Activated CD4-positive, alpha-beta memory T cell treated with anti-CD3 and anti-CD28 coated beads for 36 hours (primary cell): Measurements from ENCODE around the gene UCP1. TPM values are rescaled to one million over a fixed set of nuclear protein-coding genes. Genes with fewer than 3 reads are reported as not detected.

Source experiments
- CTCF ChIA-PET: fragments of 350-600 bp; sonication (Branson Sonifier 250); formaldehyde crosslinking; loops from one replicate; lab custom pipeline; 2021; ENCODE audit warnings: antibody characterized with exemption, inconsistent platforms; lab: Charles Lee
- POLR2A ChIA-PET: fragments of 350-600 bp; sonication (Branson Sonifier 250); formaldehyde crosslinking; loops from one replicate; lab custom pipeline; 2021; ENCODE audit warnings: antibody characterized with exemption; lab: Charles Lee
- DNase-seq: peaks from one replicate; pipeline ENCODE4 v3.0.0-alpha.2; 2020
- H3K27ac Mint-ChIP-seq: one replicate; pipeline ENCODE4 v1.8.0; 2021; ENCODE audit warnings: mixed read lengths
- H3K27me3 Mint-ChIP-seq: one replicate; pipeline ENCODE4 v1.8.0; 2021; ENCODE audit warnings: mixed read lengths
- H3K36me3 Mint-ChIP-seq: one replicate; pipeline ENCODE4 v1.8.0; 2021; ENCODE audit warnings: mixed read lengths
- H3K4me1 Mint-ChIP-seq: one replicate; pipeline ENCODE4 v1.8.0; 2021; ENCODE audit warnings: low read depth, mixed read lengths
- H3K4me3 Mint-ChIP-seq: one replicate; pipeline ENCODE4 v1.8.0; 2021; ENCODE audit warnings: mild to moderate bottlenecking, mixed read lengths
- H3K9me3 Mint-ChIP-seq: one replicate; pipeline ENCODE4 v1.8.0; 2021; ENCODE audit warnings: mixed read lengths
- intact Hi-C: fragments of 100-400 bp; cut with micrococcal nuclease; formaldehyde crosslinking; loops from one replicate; pipeline ENCODE4 v1.15.1; 2023
- total RNA-seq, 2 experiments: library from RNA; stranded (reverse); gene quantifications; one replicate each; pipeline ENCODE4 v1.2.3, GENCODE V29; 2021

The UCP1 gene
- total RNA-seq, result not detected

GRCh38 chr4:140568507-140569306, at the start of gene UCP1:
Gene UCP1, minus strand, starts transcription at chr4:140568961. Its CDS starts 232 bp downstream, at chr4:140568729.
- peaks cover 51% of the 10 kb centered on the region for H3K27me3 Mint-ChIP-seq
- CTCF ChIA-PET, result interaction anchor here (0.9 kb wide), 1 partner anchor 315 kb away, joined by 3 read pairs; no protein-coding TSS in a partner anchor
- peaks cover 4% of the 10 kb centered on the region for H3K9me3 Mint-ChIP-seq

GRCh38 chr4:140617499-140618248, 48.9 kb upstream of the UCP1 start:
- Mint-ChIP-seq H3K4me1 (no peaks in the 10 kb centered on the region), H3K4me3 (no peak overlapping the region), H3K36me3 (no peaks in the 10 kb centered on the region), H3K9me3 (no peaks in the 10 kb centered on the region), H3K27ac (no peak overlapping the region), H3K27me3 (peaks cover 1% of the 10 kb centered on the region)
- ChIA-PET POLR2A (no interaction called here), CTCF (no interaction called here)
- intact Hi-C loops, result no loop called here
- no peak for DNase-seq

More at GRCh38 chr4:140568507-140569306, at the start of gene UCP1:
- no peak within 1 kb of the TSS for H3K4me3 Mint-ChIP-seq
- no peak within 1 kb of the TSS for H3K27ac Mint-ChIP-seq
- POLR2A ChIA-PET, result no interaction called here
- intact Hi-C loops, result no loop called here
- H3K36me3 Mint-ChIP-seq, result no peaks in the 10 kb centered on the region
- H3K4me1 Mint-ChIP-seq, result peaks cover 11% of the 10 kb centered on the region
- no peak for DNase-seq

- Mint-ChIP-seq H3K4me3 (no peak overlapping the region), H3K27me3 (peaks cover 1% of the 10 kb centered on the region), H3K27ac (no peak overlapping the region), H3K36me3 (no peaks in the 10 kb centered on the region), H3K4me1 (no peaks in the 10 kb centered on the region), H3K9me3 (no peaks in the 10 kb centered on the region)
- CTCF ChIA-PET, result no interaction called here
- POLR2A ChIA-PET, result no interaction called here
- intact Hi-C loops, result no loop called here
- no peak for DNase-seq
Measured at GRCh38 chr4:140615451-140615850, 46.7 kb upstream of the UCP1 start.

GRCh38 chr4:140612357-140612756, 43.6 kb upstream of the UCP1 start:
- Mint-ChIP-seq H3K4me1 (no peaks in the 10 kb centered on the region), H3K27ac (no peak overlapping the region), H3K9me3 (no peaks in the 10 kb centered on the region), H3K27me3 (peaks cover 3% of the 10 kb centered on the region), H3K36me3 (no peaks in the 10 kb centered on the region), H3K4me3 (no peak overlapping the region)
- ChIA-PET POLR2A (no interaction called here), CTCF (no interaction called here)
- intact Hi-C loops, result loop anchor here (5.0 kb wide), 1 partner anchor 90 kb away; the partner anchor contains the start of gene ELMOD2
- no peak for DNase-seq

GRCh38 chr4:140611854-140612253, 43.1 kb upstream of the UCP1 start:
- DNase-seq, result no peak
- no peaks in the 10 kb centered on the region for H3K9me3 Mint-ChIP-seq
- intact Hi-C loops, result loop anchor here (5.0 kb wide), 1 partner anchor 90 kb away; the partner anchor contains the start of gene ELMOD2
- H3K27ac Mint-ChIP-seq, result no peak overlapping the region
- no peak overlapping the region for H3K4me3 Mint-ChIP-seq
- CTCF ChIA-PET, result no interaction called here
- no peaks in the 10 kb centered on the region for H3K36me3 Mint-ChIP-seq
- POLR2A ChIA-PET, result no interaction called here
- no peaks in the 10 kb centered on the region for H3K4me1 Mint-ChIP-seq
- peaks cover 3% of the 10 kb centered on the region for H3K27me3 Mint-ChIP-seq

- Mint-ChIP-seq H3K27me3 (peaks cover 8% of the 10 kb centered on the region), H3K36me3 (no peaks in the 10 kb centered on the region), H3K4me1 (no peaks in the 10 kb centered on the region), H3K27ac (no peak overlapping the region), H3K4me3 (no peak overlapping the region), H3K9me3 (no peaks in the 10 kb centered on the region)
- intact Hi-C loops, result loop anchor here (1.0 to 5.0 kb wide), 2 partner anchors 87 to 249 kb away; partner anchors contain the start of gene ELMOD2
- ChIA-PET POLR2A (no interaction called here), CTCF (interaction anchor here (0.6 to 3.0 kb wide), 12 partner anchors 12 to 873 kb away, joined by 3 to 27 read pairs (median 4); partner anchors contain the start of gene SCOC)
- no peak for DNase-seq
Measured at GRCh38 chr4:140609548-140610425, 41.0 kb upstream of the UCP1 start.

- ChIA-PET CTCF (interaction anchor here (0.8 to 3.0 kb wide), 4 partner anchors 15 to 248 kb away, joined by 3 to 27 read pairs (median 4); partner anchors contain the start of gene ELMOD2), POLR2A (no interaction called here)
- H3K27ac Mint-ChIP-seq, result no peak overlapping the region
- intact Hi-C loops, result no loop called here
- DNase-seq, result no peak
- H3K36me3 Mint-ChIP-seq, result no peaks in the 10 kb centered on the region
- H3K4me1 Mint-ChIP-seq, result no peaks in the 10 kb centered on the region
- no peaks in the 10 kb centered on the region for H3K9me3 Mint-ChIP-seq
- no peak overlapping the region for H3K4me3 Mint-ChIP-seq
- H3K27me3 Mint-ChIP-seq, result peaks cover 8% of the 10 kb centered on the region
Measured at GRCh38 chr4:140607852-140608251, 39.1 kb upstream of the UCP1 start.

- intact Hi-C loops, result no loop called here
- Mint-ChIP-seq H3K27ac (no peak overlapping the region), H3K27me3 (peaks cover 10% of the 10 kb centered on the region), H3K9me3 (no peaks in the 10 kb centered on the region), H3K4me3 (no peak overlapping the region), H3K36me3 (no peaks in the 10 kb centered on the region), H3K4me1 (no peaks in the 10 kb centered on the region)
- ChIA-PET POLR2A (no interaction called here), CTCF (interaction anchor here (2.8 kb wide), 1 partner anchor 244 kb away, joined by 11 read pairs; no protein-coding TSS in a partner anchor)
- DNase-seq, result no peak
Measured at GRCh38 chr4:140604544-140604943, 35.8 kb upstream of the UCP1 start.

GRCh38 chr4:140603286-140603685, 34.5 kb upstream of the UCP1 start:
- peaks cover 10% of the 10 kb centered on the region for H3K27me3 Mint-ChIP-seq
- ChIA-PET POLR2A (no interaction called here), CTCF (interaction anchor here (2.8 kb wide), 1 partner anchor 243 kb away, joined by 11 read pairs; no protein-coding TSS in a partner anchor)
- no peak for DNase-seq
- intact Hi-C loops, result no loop called here
- no peaks in the 10 kb centered on the region for H3K9me3 Mint-ChIP-seq
- H3K4me3 Mint-ChIP-seq, result no peak overlapping the region
- no peak overlapping the region for H3K27ac Mint-ChIP-seq
- H3K36me3 Mint-ChIP-seq, result no peaks in the 10 kb centered on the region
- no peaks in the 10 kb centered on the region for H3K4me1 Mint-ChIP-seq

- CTCF ChIA-PET, result interaction anchor here (0.5 to 2.8 kb wide), 2 partner anchors 45 to 243 kb away, joined by 3 to 11 read pairs; no protein-coding TSS in a partner anchor
- Mint-ChIP-seq H3K36me3 (no peaks in the 10 kb centered on the region), H3K9me3 (no peaks in the 10 kb centered on the region), H3K27ac (no peak overlapping the region), H3K27me3 (peaks cover 10% of the 10 kb centered on the region), H3K4me1 (no peaks in the 10 kb centered on the region), H3K4me3 (no peak overlapping the region)
- no peak for DNase-seq
- intact Hi-C loops, result no loop called here
- POLR2A ChIA-PET, result no interaction called here
Measured at GRCh38 chr4:140602714-140603113, 34.0 kb upstream of the UCP1 start.

GRCh38 chr4:140600408-140600807, 31.6 kb upstream of the UCP1 start:
- POLR2A ChIA-PET, result interaction anchor here (0.6 kb wide), 1 partner anchor 201 kb away, joined by 3 read pairs; no protein-coding TSS in a partner anchor
- intact Hi-C loops, result no loop called here
- peaks cover 6% of the 10 kb centered on the region for H3K27me3 Mint-ChIP-seq
- H3K36me3 Mint-ChIP-seq, result no peaks in the 10 kb centered on the region
- H3K4me1 Mint-ChIP-seq, result no peaks in the 10 kb centered on the region
- CTCF ChIA-PET, result interaction anchor here (0.6 kb wide), 1 partner anchor 237 kb away, joined by 3 read pairs; no protein-coding TSS in a partner anchor
- no peaks in the 10 kb centered on the region for H3K9me3 Mint-ChIP-seq
- no peak overlapping the region for H3K27ac Mint-ChIP-seq
- no peak for DNase-seq
- no peak overlapping the region for H3K4me3 Mint-ChIP-seq
